ENCODE data around the gene AARS2. TPM values are rescaled to one million over a fixed set of nuclear protein-coding genes. Genes with fewer than 3 reads are reported as not detected.

The AARS2 gene
- total and polyA plus RNA-seq, 9 donors = 3.0 to 15.5 (median 14.0) TPM

- intact Hi-C loops (cut with DNase I) = no loop called here
- no peak for DNase-seq
- TF ChIP-seq CTCF (IDR thresholded peaks at IDR 0.05) (no peak), POLR2A (IDR thresholded peaks at IDR 0.05) (no peak), EP300 (IDR thresholded peaks at IDR 0.05) (no peak)
- no peaks in the 10 kb centered on the region for H3K4me1 ChIP-seq (ENCODE audit: insufficient read depth)
- 80 to 88% (median 85%) methylated on average over 12 to 14 of the region's 14 CpGs for WGBS, 3 donors
- no peak overlapping the region for H3K27ac ChIP-seq
- no peak overlapping the region for H3K4me3 ChIP-seq
- H3K9me3 ChIP-seq = no peaks in the 10 kb centered on the region
- no peaks in the 10 kb centered on the region for H3K36me3 ChIP-seq
- H3K27me3 ChIP-seq = no peaks in the 10 kb centered on the region
These were observed 11.2 kb downstream of the AARS2 start for GRCh38 chr6:44301782-44302564.

GRCh38 chr6:44301106-44301505, 12.0 kb downstream of the AARS2 start:
- no peak for DNase-seq
- Histone ChIP-seq H3K27ac (no peak overlapping the region), H3K4me3 (no peak overlapping the region), H3K36me3 (no peaks in the 10 kb centered on the region), H3K9me3 (no peaks in the 10 kb centered on the region), H3K27me3 (no peaks in the 10 kb centered on the region), H3K4me1 (ENCODE audit: insufficient read depth) (no peaks in the 10 kb centered on the region)
- TF ChIP-seq CTCF (IDR thresholded peaks at IDR 0.05) (no peak), EP300 (IDR thresholded peaks at IDR 0.05) (no peak), POLR2A (IDR thresholded peaks at IDR 0.05) (no peak)
- intact Hi-C loops (cut with DNase I) = no loop called here
- WGBS, 3 donors = 88 to 95% (median 88%) methylated on average over 8 of the region's 8 CpGs

- TF ChIP-seq CTCF (IDR thresholded peaks at IDR 0.05) = no peak
- intact Hi-C loops (cut with DNase I) = no loop called here
- H3K36me3 ChIP-seq = no peaks in the 10 kb centered on the region
- H3K4me1 ChIP-seq (ENCODE audit: insufficient read depth) = no peaks in the 10 kb centered on the region
- H3K4me3 ChIP-seq = no peak overlapping the region
- H3K9me3 ChIP-seq = no peaks in the 10 kb centered on the region
- H3K27ac ChIP-seq = no peak overlapping the region
- 80 to 83% (median 80%) methylated on average over 7 of the region's 7 CpGs for WGBS, 3 donors
- DNase-seq = no peak
- H3K27me3 ChIP-seq = no peaks in the 10 kb centered on the region
These were observed 12.8 kb downstream of the AARS2 start for GRCh38 chr6:44300292-44300823.

- WGBS, 3 donors = 74 to 86% (median 78%) methylated on average over 3 of the region's 3 CpGs
- Histone ChIP-seq H3K36me3 (no peaks in the 10 kb centered on the region), H3K4me3 (no peak overlapping the region), H3K4me1 (ENCODE audit: insufficient read depth) (no peaks in the 10 kb centered on the region), H3K27me3 (no peaks in the 10 kb centered on the region), H3K27ac (no peak overlapping the region), H3K9me3 (no peaks in the 10 kb centered on the region)
- no peak for DNase-seq
- intact Hi-C loops (cut with DNase I) = no loop called here
- TF ChIP-seq EP300 (IDR thresholded peaks at IDR 0.05) (no peak), CTCF (IDR thresholded peaks at IDR 0.05) (no peak), POLR2A (IDR thresholded peaks at IDR 0.05) (no peak)
These were observed 14.3 kb downstream of the AARS2 start for GRCh38 chr6:44298864-44299263.
